ENCODE data around the gene MYO9B. TPM values are rescaled to one million over a fixed set of nuclear protein-coding genes. Genes with fewer than 3 reads are reported as not detected.

Gene MYO9B
- total RNA-seq, 2 donors from 2014 or later: 229 to 257 TPM

DNA sequence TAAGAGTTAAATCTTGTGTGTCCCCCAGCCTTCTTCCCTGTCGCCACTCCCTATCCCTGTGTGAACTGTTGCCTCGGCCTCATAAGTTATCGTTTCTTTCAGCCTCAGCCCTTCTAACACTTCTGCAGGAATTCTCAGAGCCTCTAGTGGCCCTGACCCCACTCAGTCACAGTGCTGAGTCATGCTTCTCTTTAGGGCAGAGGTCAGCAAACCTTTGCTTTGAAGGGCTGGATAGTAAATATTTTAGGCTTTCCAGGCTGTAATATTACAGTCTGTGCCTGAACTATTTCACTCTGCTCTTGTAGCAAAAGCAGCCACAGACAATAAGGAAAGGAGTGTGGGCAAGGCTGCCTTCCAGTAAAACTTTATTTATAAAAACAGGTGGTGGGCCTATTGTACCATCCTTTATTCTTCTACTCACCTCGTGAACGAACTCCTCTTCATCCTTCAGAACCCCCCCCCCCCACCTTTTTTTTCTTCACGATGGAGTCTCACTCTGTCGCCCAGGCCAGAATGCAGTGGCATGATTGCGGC lies 22.1 kb downstream of the MYO9B start:
- Histone ChIP-seq H3K27me3 (replicated peaks; ENCODE audit: insufficient read depth) (no peaks in the 10 kb centered on the region), H3K9me3 (no peaks in the 10 kb centered on the region), H3K4me1 (ENCODE audit: control insufficient read depth in 1 of 2, low read depth in 2 of 2) (peaks cover 22 to 63% of the 10 kb centered on the region in 2 donors), H3K4me3 (no peak overlapping the region), H3K27ac (peak overlapping the region; percentile 73 to 91), H3K36me3 (peaks cover 11% of the 10 kb centered on the region)
- DNase-seq (ENCODE audit: low spot score) (no peak), ATAC-seq (ENCODE audit: insufficient number of reproducible peaks, low FRiP score, low read depth) (no peak)
- TF ChIP-seq, protein P1, sequence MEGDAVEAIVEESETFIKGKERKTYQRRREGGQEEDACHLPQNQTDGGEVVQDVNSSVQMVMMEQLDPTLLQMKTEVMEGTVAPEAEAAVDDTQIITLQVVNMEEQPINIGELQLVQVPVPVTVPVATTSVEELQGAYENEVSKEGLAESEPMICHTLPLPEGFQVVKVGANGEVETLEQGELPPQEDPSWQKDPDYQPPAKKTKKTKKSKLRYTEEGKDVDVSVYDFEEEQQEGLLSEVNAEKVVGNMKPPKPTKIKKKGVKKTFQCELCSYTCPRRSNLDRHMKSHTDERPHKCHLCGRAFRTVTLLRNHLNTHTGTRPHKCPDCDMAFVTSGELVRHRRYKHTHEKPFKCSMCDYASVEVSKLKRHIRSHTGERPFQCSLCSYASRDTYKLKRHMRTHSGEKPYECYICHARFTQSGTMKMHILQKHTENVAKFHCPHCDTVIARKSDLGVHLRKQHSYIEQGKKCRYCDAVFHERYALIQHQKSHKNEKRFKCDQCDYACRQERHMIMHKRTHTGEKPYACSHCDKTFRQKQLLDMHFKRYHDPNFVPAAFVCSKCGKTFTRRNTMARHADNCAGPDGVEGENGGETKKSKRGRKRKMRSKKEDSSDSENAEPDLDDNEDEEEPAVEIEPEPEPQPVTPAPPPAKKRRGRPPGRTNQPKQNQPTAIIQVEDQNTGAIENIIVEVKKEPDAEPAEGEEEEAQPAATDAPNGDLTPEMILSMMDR (IDR thresholded peaks at IDR 0.05): no peak

DNA sequence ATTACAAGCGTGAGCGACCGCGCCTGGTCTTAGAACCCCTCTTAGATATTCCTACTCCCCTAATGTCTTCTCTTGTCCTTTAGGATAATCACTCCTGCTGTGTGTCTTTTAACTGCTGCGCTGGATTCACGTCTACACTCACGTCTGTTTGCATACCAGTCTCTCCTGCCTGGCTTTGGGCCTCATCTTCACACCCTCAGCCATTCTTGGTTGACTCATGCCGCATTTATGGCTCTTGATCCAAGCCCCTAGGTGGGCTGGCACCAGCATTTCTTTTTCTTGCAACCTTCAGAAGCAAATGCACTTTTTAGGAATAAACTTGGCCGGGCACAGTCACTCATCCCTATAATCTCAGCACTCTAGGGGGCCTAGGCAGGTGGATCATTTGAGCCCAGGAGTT lies 22.7 kb downstream of the MYO9B start:
- Histone ChIP-seq H3K27ac (peak overlapping the region; percentile 73 to 91), H3K9me3 (no peaks in the 10 kb centered on the region), H3K27me3 (replicated peaks; ENCODE audit: insufficient read depth) (no peaks in the 10 kb centered on the region), H3K4me1 (ENCODE audit: control insufficient read depth in 1 of 2, low read depth in 2 of 2) (peaks cover 22 to 56% of the 10 kb centered on the region in 2 donors), H3K36me3 (peaks cover 11% of the 10 kb centered on the region), H3K4me3 (no peak overlapping the region)
- DNase-seq (ENCODE audit: low spot score) (no peak), ATAC-seq (ENCODE audit: insufficient number of reproducible peaks, low FRiP score, low read depth) (no peak)
- TF ChIP-seq, protein P1 (IDR thresholded peaks at IDR 0.05): no peak

DNA sequence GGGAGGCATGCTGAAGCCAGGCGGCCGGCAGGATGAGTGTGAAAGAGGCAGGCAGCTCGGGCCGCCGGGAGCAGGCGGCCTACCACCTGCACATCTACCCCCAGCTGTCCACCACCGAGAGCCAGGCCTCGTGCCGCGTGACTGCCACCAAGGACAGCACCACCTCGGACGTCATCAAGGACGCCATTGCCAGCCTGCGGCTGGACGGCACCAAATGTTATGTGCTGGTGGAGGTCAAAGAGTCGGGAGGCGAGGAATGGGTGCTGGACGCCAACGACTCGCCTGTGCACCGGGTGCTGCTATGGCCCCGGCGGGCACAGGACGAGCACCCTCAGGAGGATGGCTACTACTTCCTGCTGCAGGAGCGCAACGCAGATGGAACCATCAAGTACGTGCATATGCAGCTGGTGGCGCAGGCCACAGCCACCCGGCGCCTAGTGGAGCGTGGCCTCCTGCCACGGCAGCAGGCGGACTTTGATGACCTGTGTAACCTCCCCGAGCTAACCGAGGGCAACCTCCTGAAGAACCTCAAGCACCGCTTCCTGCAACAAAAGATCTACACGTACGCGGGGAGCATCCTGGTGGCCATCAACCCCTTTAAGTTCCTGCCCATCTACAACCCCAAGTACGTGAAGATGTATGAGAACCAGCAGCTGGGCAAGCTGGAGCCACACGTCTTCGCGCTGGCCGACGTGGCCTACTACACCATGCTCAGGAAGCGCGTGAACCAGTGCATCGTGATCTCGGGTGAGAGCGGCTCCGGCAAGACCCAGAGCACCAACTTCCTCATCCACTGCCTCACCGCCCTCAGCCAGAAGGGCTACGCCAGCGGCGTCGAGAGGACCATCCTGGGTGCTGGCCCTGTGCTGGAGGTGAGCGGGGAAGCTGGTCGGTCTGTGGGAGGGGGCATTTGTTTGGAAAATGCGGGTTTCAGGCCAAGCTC lies 26.4 kb downstream of the MYO9B start:
- Histone ChIP-seq H3K4me3 (no peak overlapping the region), H3K36me3 (peaks cover 11% of the 10 kb centered on the region), H3K27me3 (replicated peaks; ENCODE audit: insufficient read depth) (no peaks in the 10 kb centered on the region), H3K9me3 (no peaks in the 10 kb centered on the region), H3K4me1 (ENCODE audit: control insufficient read depth in 1 of 2, low read depth in 2 of 2) (peaks cover 12 to 38% of the 10 kb centered on the region in 2 donors), H3K27ac (no peak overlapping the region)
- TF ChIP-seq, protein P1 (IDR thresholded peaks at IDR 0.05): no peak
- DNase-seq (ENCODE audit: low spot score): no peak
- ATAC-seq (ENCODE audit: insufficient number of reproducible peaks, low FRiP score, low read depth): no peak

DNA sequence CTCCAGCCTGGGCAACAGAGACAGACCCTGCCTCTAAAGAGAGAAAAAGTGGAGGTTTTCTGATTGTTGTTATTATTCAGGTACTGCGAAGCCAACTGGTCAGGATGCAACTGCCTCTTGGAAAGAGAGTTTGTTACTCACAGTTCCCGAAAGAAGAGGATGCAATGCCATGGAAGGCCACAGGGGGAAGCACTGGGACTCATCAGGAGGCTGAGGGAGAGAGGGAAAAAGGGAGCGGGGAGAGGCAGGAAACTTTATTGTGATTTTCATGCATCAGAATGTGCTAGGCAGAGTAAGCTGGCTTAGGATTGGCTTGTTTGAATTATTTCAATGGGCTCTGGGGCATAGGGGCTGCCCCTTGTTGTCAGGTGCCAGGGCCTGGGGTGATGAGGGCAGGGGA lies 27.6 kb downstream of the MYO9B start:
- DNase-seq (ENCODE audit: low spot score): no peak
- Histone ChIP-seq H3K9me3 (no peaks in the 10 kb centered on the region), H3K36me3 (peaks cover 11% of the 10 kb centered on the region), H3K4me3 (no peak overlapping the region), H3K27me3 (replicated peaks; ENCODE audit: insufficient read depth) (no peaks in the 10 kb centered on the region), H3K4me1 (ENCODE audit: control insufficient read depth in 1 of 2, low read depth in 2 of 2) (peaks cover 8 to 36% of the 10 kb centered on the region in 2 donors), H3K27ac (peak overlapping the region in 1 of 2 donors; percentile 22)
- ATAC-seq (ENCODE audit: insufficient number of reproducible peaks, low FRiP score, low read depth): no peak
- TF ChIP-seq, protein P1 (IDR thresholded peaks at IDR 0.05): peak; percentile 42

DNA sequence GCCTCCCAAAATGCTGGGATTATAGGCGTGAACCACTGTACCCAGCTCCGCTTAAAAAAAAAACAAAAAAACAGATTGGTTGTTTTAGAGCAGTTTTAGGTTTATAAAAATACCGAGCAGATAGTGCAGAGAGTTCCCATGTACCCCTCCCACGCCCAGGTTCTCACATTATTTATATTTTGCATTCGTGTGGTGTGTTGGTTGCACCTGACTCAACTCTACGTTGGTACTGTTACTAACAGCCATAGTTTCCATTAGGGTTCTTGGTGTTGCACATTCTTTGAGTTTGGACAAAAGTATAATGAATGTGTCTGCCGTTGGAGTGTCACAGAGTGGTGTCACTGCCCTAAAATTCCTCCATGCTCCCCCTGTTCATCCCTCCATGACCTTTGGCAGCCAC lies 29.1 kb downstream of the MYO9B start:
- no peak for ATAC-seq (ENCODE audit: insufficient number of reproducible peaks, low FRiP score, low read depth)
- Histone ChIP-seq H3K27ac (peak overlapping the region in 1 of 2 donors; percentile 96), H3K36me3 (peaks cover 11% of the 10 kb centered on the region), H3K9me3 (no peaks in the 10 kb centered on the region), H3K4me3 (no peak overlapping the region), H3K4me1 (ENCODE audit: control insufficient read depth in 1 of 2, low read depth in 2 of 2) (peaks cover 19 to 42% of the 10 kb centered on the region in 2 donors), H3K27me3 (replicated peaks; ENCODE audit: insufficient read depth) (no peaks in the 10 kb centered on the region)
- TF ChIP-seq, protein P1 (IDR thresholded peaks at IDR 0.05): no peak
- DNase-seq (ENCODE audit: low spot score): no peak

All from thoracic aorta (tissue), 2 donors.